ENCODE results near the gene TXNDC16. TPM values are rescaled to one million over a fixed set of nuclear protein-coding genes. Genes with fewer than 3 reads are reported as not detected.

Gene TXNDC16
- total RNA-seq, 1 donor = 9.8 TPM

GRCh38 chr14:52434955-52435354 lies 117.3 kb downstream of the TXNDC16 start:
- no peaks in the 10 kb centered on the region for H4K20me1 ChIP-seq (ENCODE audit: insufficient read depth, low read length)
- TF ChIP-seq CTCF (IDR thresholded peaks at IDR 0.05; ENCODE audit: extremely low read depth, low read depth, low read length) = no peak
- no peaks in the 10 kb centered on the region for H3K4me1 ChIP-seq (ENCODE audit: insufficient read depth, low read length)
- no peak overlapping the region for H3K4me2 ChIP-seq (ENCODE audit: insufficient read depth, low read length)
- no peak for DNase-seq (ENCODE audit: insufficient read length, low spot score, missing footprints)
- H3K4me3 ChIP-seq (ENCODE audit: insufficient read depth, low read length) = no peak overlapping the region
- H3K36me3 ChIP-seq (ENCODE audit: insufficient read depth, low read length) = no peaks in the 10 kb centered on the region
- H3K27ac ChIP-seq (ENCODE audit: low read depth, low read length) = no peak overlapping the region
- no peaks in the 10 kb centered on the region for H3K27me3 ChIP-seq (ENCODE audit: insufficient read depth, low read length)
- H2AFZ ChIP-seq (ENCODE audit: low read length) = no peak overlapping the region
- H3K9me3 ChIP-seq (ENCODE audit: low read depth, low read length) = no peaks in the 10 kb centered on the region
- no peaks in the 10 kb centered on the region for H3K79me2 ChIP-seq (ENCODE audit: insufficient read depth, low read length)

DNA sequence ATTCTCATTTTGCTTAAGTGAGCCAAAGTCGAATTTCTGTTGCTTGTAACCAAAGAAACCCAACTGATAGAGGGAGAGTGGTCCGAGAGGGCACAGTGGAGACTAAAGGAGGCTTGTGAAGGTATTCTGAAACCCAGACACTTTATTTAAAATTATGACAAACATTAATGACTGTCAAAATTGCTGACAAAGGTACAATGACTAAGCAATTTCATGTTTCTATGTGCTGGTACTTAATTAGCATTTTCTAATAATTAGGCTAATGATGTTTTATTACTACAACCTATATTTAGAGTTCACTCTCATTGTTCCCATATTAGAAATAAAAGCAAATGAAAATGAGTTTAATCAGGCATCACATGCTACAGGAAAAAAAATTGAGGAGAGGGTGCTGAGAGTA lies 121.8 kb downstream of the TXNDC16 start:
- Histone ChIP-seq H3K4me1 (ENCODE audit: insufficient read depth, low read length) (no peaks in the 10 kb centered on the region), H3K79me2 (ENCODE audit: insufficient read depth, low read length) (no peaks in the 10 kb centered on the region), H2AFZ (ENCODE audit: low read length) (no peak overlapping the region), H3K36me3 (ENCODE audit: insufficient read depth, low read length) (no peaks in the 10 kb centered on the region), H3K27ac (ENCODE audit: low read depth, low read length) (no peak overlapping the region), H3K9me3 (ENCODE audit: low read depth, low read length) (no peaks in the 10 kb centered on the region), H3K4me3 (ENCODE audit: insufficient read depth, low read length) (no peak overlapping the region), H3K27me3 (ENCODE audit: insufficient read depth, low read length) (no peaks in the 10 kb centered on the region), H3K4me2 (ENCODE audit: insufficient read depth, low read length) (no peak overlapping the region), H4K20me1 (ENCODE audit: insufficient read depth, low read length) (no peaks in the 10 kb centered on the region)
- no peak for TF ChIP-seq CTCF (IDR thresholded peaks at IDR 0.05; ENCODE audit: extremely low read depth, low read depth, low read length)
- no peak for DNase-seq (ENCODE audit: insufficient read length, low spot score, missing footprints)

DNA sequence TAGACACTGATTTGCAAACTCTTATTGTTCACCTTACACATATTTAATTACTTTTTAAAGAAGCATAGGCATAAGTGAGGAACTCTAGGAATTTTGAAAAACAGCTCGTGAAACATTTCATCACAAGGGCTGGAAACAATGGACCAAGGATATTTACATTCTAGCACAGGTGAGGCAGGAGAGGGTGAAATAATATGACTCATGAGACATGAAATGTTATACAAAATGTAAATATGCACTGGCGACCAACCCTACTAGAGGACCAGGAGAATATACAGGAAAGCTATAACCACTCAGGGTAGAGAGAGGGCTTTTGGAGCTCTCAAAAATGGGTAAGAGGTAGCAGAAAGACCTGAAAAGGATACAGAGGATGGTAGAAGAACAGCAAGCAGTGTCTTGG lies 122.9 kb downstream of the TXNDC16 start:
- H3K27ac ChIP-seq (ENCODE audit: low read depth, low read length) = no peak overlapping the region
- no peak for TF ChIP-seq CTCF (IDR thresholded peaks at IDR 0.05; ENCODE audit: extremely low read depth, low read depth, low read length)

GRCh38 chr14:52427460-52427859 lies 124.8 kb downstream of the TXNDC16 start:
- Histone ChIP-seq H4K20me1 (ENCODE audit: insufficient read depth, low read length) (no peaks in the 10 kb centered on the region), H3K4me3 (ENCODE audit: insufficient read depth, low read length) (no peak overlapping the region), H3K36me3 (ENCODE audit: insufficient read depth, low read length) (no peaks in the 10 kb centered on the region), H2AFZ (ENCODE audit: low read length) (no peak overlapping the region), H3K79me2 (ENCODE audit: insufficient read depth, low read length) (no peaks in the 10 kb centered on the region), H3K4me2 (ENCODE audit: insufficient read depth, low read length) (no peak overlapping the region), H3K4me1 (ENCODE audit: insufficient read depth, low read length) (no peaks in the 10 kb centered on the region), H3K9me3 (ENCODE audit: low read depth, low read length) (no peaks in the 10 kb centered on the region), H3K27me3 (ENCODE audit: insufficient read depth, low read length) (no peaks in the 10 kb centered on the region), H3K27ac (ENCODE audit: low read depth, low read length) (no peak overlapping the region)
- TF ChIP-seq CTCF (IDR thresholded peaks at IDR 0.05; ENCODE audit: extremely low read depth, low read depth, low read length) = no peak
- DNase-seq (ENCODE audit: insufficient read length, low spot score, missing footprints) = no peak

More for the DNA sequence above, 122.9 kb downstream of the TXNDC16 start:
- H3K4me1 ChIP-seq (ENCODE audit: insufficient read depth, low read length) = no peaks in the 10 kb centered on the region
- H3K36me3 ChIP-seq (ENCODE audit: insufficient read depth, low read length) = no peaks in the 10 kb centered on the region
- no peak overlapping the region for H2AFZ ChIP-seq (ENCODE audit: low read length)
- no peak for DNase-seq (ENCODE audit: insufficient read length, low spot score, missing footprints)
- no peaks in the 10 kb centered on the region for H4K20me1 ChIP-seq (ENCODE audit: insufficient read depth, low read length)
- no peaks in the 10 kb centered on the region for H3K79me2 ChIP-seq (ENCODE audit: insufficient read depth, low read length)
- no peak overlapping the region for H3K4me3 ChIP-seq (ENCODE audit: insufficient read depth, low read length)
- no peaks in the 10 kb centered on the region for H3K9me3 ChIP-seq (ENCODE audit: low read depth, low read length)
- H3K27me3 ChIP-seq (ENCODE audit: insufficient read depth, low read length) = no peaks in the 10 kb centered on the region
- no peak overlapping the region for H3K4me2 ChIP-seq (ENCODE audit: insufficient read depth, low read length)

Data from osteoblast (primary cell).